K562 (cell line): Measurements from ENCODE around the gene HLA-DOA. TPM values are rescaled to one million over a fixed set of nuclear protein-coding genes. Genes with fewer than 3 reads are reported as not detected.

Experiments
- ARID4B ChIP-seq: sonication (generic); formaldehyde crosslinking; IDR thresholded peaks from 2 replicates; pipeline ENCODE4 v1.8.0; 2022; ENCODE audit warnings: mild to moderate bottlenecking, missing genetic modification reagents
- DEAF1 ChIP-seq: fragments of 450-650 bp; formaldehyde crosslinking; IDR thresholded peaks from 2 replicates; pipeline ENCODE4 v1.4.0; 2020; ENCODE audit warnings: mild to moderate bottlenecking, moderate library complexity
- FIP1L1 ChIP-seq: fragments of 200-400 bp; formaldehyde crosslinking; IDR thresholded peaks from 2 replicates; pipeline ENCODE4 v1.6.1; 2018; ENCODE audit warnings: mild to moderate bottlenecking, low read depth, low read length; ENCODE audit not compliant: poor library complexity, severe bottlenecking
- GTF2A2 ChIP-seq: IDR thresholded peaks from 2 replicates; pipeline ENCODE4 v1.6.1; 2016; ENCODE audit warnings: mild to moderate bottlenecking, missing genetic modification characterization, missing compliant biosample characterization
- MIER1 ChIP-seq: fragments of 450-650 bp; IDR thresholded peaks from 2 replicates; pipeline ENCODE4 v1.6.1; 2016; ENCODE audit warnings: antibody characterized with exemption, mild to moderate bottlenecking, low read depth
- MLLT1 ChIP-seq, 2 experiments: fragments of 450-650 bp; IDR thresholded peaks; 2 replicates each; pipeline ENCODE4 v1.6.1; 2016
- MLX ChIP-seq, 2 experiments: fragments of 450-650 bp in 1 of 2; sonication (generic) in 1 of 2; formaldehyde crosslinking; conservative IDR thresholded peaks; 2 replicates each; pipeline versions ENCODE4 v1.4.0 to v1.8.1; 2020 to 2022; ENCODE audit warnings: mild to moderate bottlenecking in 1 of 2, missing genetic modification reagents in 1 of 2
- NBN ChIP-seq: fragments of 450-650 bp; IDR thresholded peaks from 2 replicates; pipeline ENCODE4 v1.6.1; 2016; ENCODE audit warnings: low read depth, mild to moderate bottlenecking
- RNF219 ChIP-seq: fragments of 250-450 bp; sonication (Bioruptor Pico); IDR thresholded peaks from 2 replicates; pipeline ENCODE4 v1.5.0; 2022; ENCODE audit warnings: mild to moderate bottlenecking
- SRSF1 ChIP-seq: fragments of 200-400 bp; formaldehyde crosslinking; IDR thresholded peaks from 2 replicates; pipeline ENCODE4 v1.6.1; 2017; ENCODE audit warnings: mild to moderate bottlenecking, low read depth, low read length, moderate library complexity
- ZBTB26 ChIP-seq: fragments of 450-650 bp; formaldehyde crosslinking; IDR thresholded peaks from 2 replicates; pipeline ENCODE4 v1.4.0; 2022; ENCODE audit warnings: missing genetic modification characterization
- ZBTB43 ChIP-seq: sonication (generic); formaldehyde crosslinking; IDR thresholded peaks from 2 replicates; pipeline ENCODE4 v1.8.0; 2023; ENCODE audit warnings: mild to moderate bottlenecking, missing genetic modification reagents
- polyA plus RNA-seq, 8 experiments: library from polyadenylated mRNA; depleted of rRNA in 4 of 8; stranded (reverse) in 5 of 8; unstranded in 3 of 8; fragments of >200 nt; fragmentation: Nextera tagmentation in 2 of 8; fragmentation: Illumina TruSeq in 1 of 8; extraction: Ambion mirVana in 2 of 8; extraction: Trizol in 1 of 8; gene quantifications; 2 replicates each; pipeline versions ENCODE4 v1.2.1 to v1.2.3, GENCODE V29; 2011 to 2014; ENCODE audit warnings: inconsistent platforms in 1 of 8, missing spikeins in 1 of 8
- total RNA-seq, 7 experiments: library from RNA; depleted of rRNA in 6 of 7; stranded (reverse); fragments of >200 nt in 6 of 7; fragmentation: Illumina TruSeq in 2 of 7; extraction: Trizol in 2 of 7; gene quantifications; 2 replicates each; pipeline versions ENCODE4 v1.2.1 to v1.2.3, GENCODE V29; 2011 to 2021; ENCODE audit warnings: low replicate concordance in 1 of 7

HLA-DOA gene
- total and polyA plus RNA-seq, 9 of the 15 experiments (the other 6 are each of a cell fraction or from before 2014, with no cell fraction given) = 0.07 TPM; not detected in 8

GRCh38 chr6:32969685-32970412 lies 39.5 kb downstream of the HLA-DOA start (continued):
- TF ChIP-seq SRSF1 = no peak
- TF ChIP-seq ZBTB26 (CRISPR knock-in tag) = peak; percentile 83; the same call in 1 of the 2 replicates
- TF ChIP-seq NBN = peak; percentile 86; the same call in 1 of the 2 replicates
- peak; percentile 8 for TF ChIP-seq FIP1L1
- TF ChIP-seq MLLT1 (IDR thresholded peaks at IDR 0.05) = peak; percentile 24 to 68; a peak in 3 of 4 replicates
- no peak for TF ChIP-seq RNF219 (CRISPR knock-in tag)
- no peak for TF ChIP-seq ZBTB43
- peak in 1 of 2 experiments; percentile 57; a peak in 1 of 4 replicates for TF ChIP-seq MLX (CRISPR knock-in tag; conservative IDR thresholded peaks at IDR 0.05)
- no peak; the same call in 1 of the 2 replicates for TF ChIP-seq MIER1
- peak; percentile 32; the same call in 1 of the 2 replicates for TF ChIP-seq DEAF1
- 0 out of 2 replicates have a peak, but pooled peaks have one; percentile 34 for TF ChIP-seq ARID4B
- no peak for TF ChIP-seq GTF2A2
